ENCODE results near the gene RNF5. TPM values are rescaled to one million over a fixed set of nuclear protein-coding genes. Genes with fewer than 3 reads are reported as not detected.
"Not testable (repeated sequence)": the region's sequence is repeated elsewhere in the genome, so short reads cannot be mapped to it uniquely, and the experiment has no call there.

Gene RNF5
- total RNA-seq, 1 donor from 2014 or later = 94.6 TPM

DNA sequence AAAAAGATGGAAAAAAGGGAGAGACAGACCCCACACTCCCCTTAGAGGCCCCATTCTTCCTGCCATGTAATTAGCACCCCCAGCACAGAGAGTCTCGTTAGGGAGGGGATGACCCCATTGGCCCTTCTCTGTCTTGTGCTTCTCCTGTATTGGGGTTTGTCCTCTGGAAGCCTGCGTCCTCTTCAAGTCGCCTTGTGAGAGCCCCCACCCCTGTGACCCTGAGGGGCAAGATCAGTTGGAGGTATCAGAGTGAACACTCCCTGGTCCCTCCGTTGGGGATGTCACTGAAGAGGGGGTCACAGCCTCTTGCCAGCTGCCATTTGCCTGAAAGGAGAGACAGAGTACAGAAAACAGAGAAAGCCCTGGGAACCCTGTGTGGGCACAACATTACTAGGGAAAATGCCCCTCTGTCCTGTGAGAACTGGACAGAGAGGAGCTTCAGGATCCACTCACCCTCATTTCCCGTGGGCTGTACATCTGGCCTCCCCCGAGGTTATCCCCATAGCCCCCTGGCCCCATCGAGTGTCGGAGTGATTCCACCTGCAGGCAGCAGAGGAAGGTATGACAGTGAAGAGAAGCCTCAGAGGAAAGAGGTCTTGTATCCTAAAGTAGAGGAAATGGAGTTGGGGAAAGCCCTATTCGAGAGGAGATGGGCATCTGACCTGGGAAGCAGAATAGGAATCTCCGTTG lies 8.1 kb downstream of the RNF5 start:
- DNase-seq; ATAC-seq (ENCODE audit: poor library complexity); intact Hi-C loops (cut with DNase I): not testable (repeated sequence)

DNA sequence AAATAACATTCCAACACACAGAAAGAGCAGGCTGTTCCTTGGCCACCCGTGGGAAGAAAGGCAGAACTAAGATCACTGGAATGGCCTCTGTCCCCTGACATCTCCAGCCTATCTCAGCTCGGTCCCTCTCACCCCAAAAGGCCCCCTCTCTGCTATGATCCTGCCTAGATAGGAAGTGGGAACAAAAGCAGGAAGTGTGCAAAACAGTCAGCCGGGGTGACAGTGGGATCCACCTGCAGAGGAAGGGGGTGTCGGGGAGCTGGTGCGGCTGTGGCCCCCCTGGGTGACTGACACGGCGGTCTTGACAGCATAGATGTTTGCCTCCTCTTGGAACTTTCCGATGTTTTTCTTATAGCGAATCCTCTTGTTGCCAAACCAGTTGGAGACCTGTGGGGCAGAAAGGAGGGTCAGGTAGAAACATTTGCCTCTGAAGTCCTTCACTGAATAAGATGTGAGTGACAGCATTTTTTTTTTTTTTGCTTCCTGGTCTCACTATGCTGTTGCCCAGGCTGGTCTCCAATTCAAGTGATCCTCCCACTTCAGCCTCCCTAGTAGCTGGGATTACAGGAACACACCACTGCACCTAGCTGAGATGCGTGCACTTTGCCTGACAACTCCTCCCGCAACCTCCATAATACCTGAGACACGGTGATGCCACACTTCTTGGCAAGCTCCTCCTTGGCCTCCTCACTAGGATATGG lies 9.0 kb downstream of the RNF5 start:
- no peak for ATAC-seq (ENCODE audit: poor library complexity)
- no peak for DNase-seq
- intact Hi-C loops (cut with DNase I) = no loop called here

DNA sequence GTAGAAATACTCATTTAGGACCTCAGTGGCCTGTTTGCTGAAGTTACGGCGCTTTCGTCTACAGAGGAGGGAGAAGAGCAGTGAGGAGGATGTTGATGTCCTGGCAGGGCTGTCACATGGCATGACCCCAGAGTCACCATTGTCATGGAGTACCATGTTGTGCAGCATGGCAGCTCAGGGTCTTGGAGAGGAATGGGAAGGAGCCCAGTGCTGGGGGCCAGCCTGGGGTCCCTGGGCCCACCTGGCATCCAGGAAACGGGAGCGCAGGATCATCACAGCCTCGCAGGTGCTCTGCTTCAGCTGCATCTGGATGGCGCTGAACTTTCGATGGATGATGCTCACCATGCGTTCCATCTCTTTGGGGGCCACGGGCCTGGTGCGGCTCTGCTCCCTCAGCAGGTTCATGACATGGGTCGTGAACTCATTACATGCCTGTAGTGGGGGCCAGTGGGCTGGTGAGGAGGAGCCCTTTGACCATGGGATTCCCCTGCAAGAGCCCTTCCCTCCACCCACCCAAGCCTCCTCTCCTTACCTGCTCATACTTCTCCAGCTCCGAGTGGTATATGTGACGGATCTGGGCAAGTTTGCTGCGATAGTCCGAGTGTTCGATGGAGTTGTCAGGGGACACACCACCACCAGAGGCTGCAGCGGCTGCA lies 9.6 kb downstream of the RNF5 start:
- intact Hi-C loops (cut with DNase I); ATAC-seq (ENCODE audit: poor library complexity); DNase-seq: not testable (repeated sequence)

DNA sequence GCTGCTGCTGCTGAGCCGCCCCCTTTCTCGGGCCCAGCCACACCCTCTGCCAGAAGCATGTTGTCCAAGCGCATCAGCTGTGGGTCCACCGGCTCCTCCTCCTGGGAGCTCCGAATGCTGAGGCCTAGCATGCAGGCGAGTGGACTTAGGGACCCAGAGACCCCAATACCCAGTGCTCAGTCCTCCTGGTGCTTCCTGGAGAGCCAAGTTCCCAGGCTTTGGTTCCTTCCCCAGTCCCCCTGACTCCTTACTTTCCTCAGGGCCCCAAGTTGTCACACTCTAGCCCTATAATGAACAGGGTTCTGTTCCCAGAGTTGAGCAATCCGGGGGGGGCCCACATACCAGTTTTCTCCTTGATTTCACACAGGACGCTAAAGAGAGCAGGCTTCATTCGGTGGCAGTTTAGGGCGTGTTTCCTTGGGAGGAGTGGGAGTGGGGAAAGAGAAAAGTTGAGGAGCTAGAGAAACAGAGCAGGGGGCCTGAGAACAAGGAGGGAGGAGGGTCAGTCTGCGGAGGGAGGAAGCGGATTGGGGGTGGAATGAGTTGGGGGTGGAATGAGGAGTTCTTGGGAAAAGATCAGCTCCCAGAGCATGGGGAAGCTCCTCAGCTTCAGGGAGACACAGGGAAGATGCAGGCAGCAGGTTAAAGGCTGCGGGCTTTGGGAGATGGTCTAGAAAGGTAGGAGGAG lies 10.3 kb downstream of the RNF5 start:
- intact Hi-C loops (cut with DNase I) = no loop called here
- DNase-seq (no peak), ATAC-seq (ENCODE audit: poor library complexity) (no peak)

DNA sequence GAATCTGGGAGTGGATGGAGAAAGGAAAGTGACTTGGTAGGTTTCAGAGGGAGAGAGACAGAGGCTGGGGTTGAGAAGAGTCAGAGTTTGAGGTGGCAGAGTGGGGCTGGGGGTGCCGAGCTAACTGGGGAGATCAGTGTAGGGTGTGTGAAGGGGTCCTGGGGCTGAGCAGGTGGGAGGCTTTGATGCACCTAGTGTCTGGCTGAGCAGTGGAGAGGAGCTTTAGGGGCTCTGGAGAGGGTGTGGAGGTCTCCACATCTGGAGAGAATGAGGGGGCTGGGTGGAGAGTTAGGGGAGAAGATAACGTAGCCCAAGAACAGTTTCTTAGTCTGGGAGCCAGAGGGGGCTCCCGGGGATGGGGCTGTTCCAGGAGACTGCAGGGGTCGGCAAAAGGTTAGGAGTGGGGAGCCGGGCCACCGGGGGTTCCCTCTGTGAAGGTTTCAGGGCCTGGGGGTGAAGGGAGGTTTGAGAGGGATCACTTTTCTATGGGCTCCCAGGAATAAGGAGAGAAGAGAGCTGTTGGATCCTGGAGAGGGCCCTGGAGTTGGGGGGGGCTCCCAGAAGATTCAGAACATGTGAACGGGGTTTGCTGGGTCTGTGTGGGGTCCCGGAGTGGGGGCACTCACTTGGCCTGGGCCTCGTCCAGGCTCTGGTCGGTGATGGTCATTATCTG lies 11.0 kb downstream of the RNF5 start:
- intact Hi-C loops (cut with DNase I) = no loop called here
- DNase-seq = no peak
- peak; percentile 0 for ATAC-seq (ENCODE audit: poor library complexity)

DNA sequence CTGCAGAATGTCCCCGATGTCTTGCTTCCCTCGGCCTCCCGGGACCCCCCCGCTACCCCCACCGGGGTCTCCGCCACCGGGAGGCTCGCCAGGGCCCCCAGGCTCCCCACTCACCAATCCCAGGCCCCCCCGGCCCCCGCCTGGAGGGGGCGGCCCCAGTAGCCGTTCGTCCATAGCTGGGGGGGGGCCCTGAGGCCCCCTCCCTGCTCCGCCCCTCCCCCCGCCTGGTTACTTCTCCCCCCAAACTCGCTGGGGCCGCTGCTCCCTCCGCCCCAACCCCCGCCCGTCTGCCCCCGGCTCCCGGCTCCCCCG lies 11.5 kb downstream of the RNF5 start:
- intact Hi-C loops (cut with DNase I) = no loop called here

DNA sequence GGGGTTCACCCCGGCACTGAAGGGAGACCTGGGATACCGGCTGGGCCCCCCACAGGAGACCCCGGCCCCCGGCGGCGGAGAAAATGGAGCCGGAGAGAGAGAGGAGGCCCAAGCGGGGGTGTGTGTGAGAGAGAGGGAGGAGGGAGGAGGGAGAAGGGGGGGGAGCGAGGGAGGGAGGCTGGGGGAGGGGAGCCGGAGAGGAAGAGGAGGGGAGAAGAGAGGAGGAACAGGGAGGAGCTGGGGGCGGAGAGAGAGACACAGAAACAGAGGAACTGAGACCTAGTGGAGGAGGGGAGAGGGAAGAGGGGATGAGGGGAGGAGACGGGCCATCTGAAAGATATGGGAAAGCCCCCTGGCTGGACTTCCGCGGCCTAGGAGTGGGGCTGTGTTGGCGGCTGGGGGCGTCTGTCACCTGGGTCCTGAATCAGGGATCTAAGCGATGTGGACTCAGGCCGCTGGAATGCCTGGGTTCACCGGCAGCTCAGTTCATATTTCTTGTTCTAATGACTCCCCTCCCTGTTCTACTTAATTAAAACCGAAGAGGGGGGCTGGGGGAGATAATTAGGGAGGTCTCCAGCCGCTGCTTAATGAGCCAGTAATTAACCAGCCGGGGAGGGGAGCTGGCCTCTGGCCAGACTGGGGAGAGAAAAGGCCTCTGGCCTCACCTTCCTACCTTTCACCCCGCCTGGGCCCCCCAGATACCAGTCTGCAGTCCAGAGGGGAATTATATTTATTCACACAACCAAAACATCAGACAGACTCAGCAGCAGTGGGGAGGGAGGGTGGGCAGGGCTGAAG lies 12.0 kb downstream of the RNF5 start, which contains the start of gene PBX2:
PBX2 (minus strand) TSS at position 149 of the 798 bp plus-strand sequence. CDS start 287 bp downstream, outside the sequence.
- intact Hi-C loops (cut with DNase I) = no loop called here
- peak; percentile 76 for ATAC-seq (ENCODE audit: poor library complexity)
- peak; percentile 92 for DNase-seq

More for the DNA sequence above, 11.5 kb downstream of the RNF5 start:
- ATAC-seq (ENCODE audit: poor library complexity) (peak; percentile 3), DNase-seq (no peak)

DNA sequence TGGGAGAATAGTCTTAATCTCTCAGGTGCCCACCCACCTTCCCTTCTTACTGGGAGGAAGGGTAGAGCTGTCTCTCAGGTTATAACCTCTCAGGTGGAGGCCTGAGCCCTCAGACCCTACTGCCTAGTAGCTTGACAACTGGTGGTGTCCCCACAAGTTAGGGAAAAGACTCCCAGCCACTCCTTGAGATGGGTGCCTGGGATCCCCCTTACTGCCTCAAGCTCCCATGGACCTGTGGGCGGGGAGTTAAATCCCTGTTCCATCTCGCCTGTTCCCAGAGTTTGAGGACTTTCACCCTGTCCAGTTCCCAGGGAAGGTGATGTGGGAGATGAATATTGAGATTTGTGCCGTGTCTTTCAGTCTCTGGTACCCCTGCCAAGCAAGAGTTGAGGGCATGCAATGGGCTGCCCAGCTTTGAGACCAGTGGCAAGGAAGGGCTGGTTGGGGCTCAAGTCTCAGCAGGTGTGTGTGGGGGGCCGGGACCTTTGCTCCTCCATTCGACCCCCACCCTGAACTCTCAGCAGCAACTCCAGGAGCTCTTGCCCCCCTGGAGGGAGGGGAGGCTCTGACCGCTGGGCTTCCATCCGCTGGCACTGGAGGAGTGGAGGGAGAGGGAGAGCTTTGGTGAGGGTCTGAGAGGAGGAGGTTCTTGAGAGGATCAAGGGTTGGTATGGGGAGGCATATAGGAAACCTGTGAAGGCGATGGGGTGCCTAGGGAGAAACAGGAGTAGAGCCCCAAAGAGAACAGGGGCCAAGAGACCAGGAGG lies 12.9 kb downstream of the RNF5 start:
- intact Hi-C loops (cut with DNase I) = no loop called here
- DNase-seq (no peak), ATAC-seq (ENCODE audit: poor library complexity) (no peak)

DNA sequence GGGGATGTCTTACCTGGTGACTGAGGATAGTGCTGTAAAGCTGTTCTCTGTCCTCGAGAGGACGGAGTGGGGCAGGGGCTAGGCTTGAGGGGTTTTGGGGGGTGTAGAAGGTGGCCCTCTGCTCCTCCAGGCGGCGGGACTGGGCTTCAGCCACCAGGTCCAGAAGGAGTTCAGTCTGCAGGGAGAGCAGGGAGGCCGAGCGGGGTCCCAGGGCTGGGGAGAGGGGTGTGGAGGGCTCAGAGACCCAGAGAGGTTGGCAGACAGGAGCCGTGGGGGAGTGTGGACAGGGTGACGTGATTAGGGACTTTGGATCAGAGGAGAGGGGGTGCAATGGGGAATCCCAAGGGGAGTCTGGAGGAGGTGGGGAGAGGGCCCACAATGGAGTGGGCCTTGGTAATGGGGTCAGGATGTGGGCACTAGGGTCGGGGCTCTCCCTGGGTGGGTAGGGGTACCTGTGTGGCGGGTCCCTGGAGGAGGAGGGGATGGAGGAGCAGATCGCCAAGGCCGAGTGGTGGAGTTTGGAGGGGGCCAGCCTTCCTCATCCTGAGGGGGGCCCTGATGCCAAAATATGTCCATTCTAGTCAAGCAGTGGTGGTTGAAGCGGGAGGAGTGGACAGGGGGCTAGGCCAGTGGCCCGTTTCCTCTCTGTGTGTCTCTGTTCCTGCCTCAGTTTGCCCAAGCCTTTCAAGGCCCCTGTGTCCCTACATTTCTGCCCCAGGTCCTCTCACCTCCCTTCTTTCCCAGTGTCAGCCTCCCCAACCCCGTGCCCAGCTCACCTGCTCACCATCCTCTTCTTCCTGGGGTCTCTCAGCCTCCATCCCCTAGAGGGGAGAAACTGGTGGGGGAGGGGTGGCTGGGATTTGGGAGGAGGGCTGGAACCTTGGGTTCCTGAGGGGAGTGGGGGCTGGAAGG lies 13.7 kb downstream of the RNF5 start:
- intact Hi-C loops (cut with DNase I) = no loop called here
- DNase-seq = no peak
- ATAC-seq (ENCODE audit: poor library complexity) = no peak

DNA sequence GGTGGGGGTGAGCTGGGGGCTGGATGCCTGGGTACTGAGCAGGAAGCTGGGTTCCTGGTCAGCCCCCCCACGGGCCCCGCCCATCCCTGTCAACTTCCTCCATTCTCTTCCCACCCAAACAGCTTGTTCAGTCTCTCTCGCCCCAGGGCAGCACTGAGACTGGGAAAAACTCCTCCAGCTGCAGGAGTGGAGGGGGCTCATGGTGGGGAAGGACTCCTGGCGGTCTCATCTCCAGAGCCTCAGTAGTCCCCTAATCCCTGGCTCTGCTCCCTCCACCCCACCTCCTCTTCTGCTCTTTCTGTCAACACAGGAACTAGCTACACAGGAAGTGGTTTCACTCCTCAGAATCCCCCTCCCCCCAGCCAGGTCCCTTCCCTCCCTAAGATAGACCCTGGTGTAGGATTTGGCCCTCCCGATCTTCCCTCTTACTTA lies 14.4 kb downstream of the RNF5 start, which contains the start of gene GPSM3:
GPSM3 (minus strand) TSS at position 36 of the 432 bp plus-strand sequence. CDS start 130 bp downstream, outside the sequence.
- DNase-seq (peak; percentile 81), ATAC-seq (ENCODE audit: poor library complexity) (no peak)
- intact Hi-C loops (cut with DNase I) = no loop called here

DNA sequence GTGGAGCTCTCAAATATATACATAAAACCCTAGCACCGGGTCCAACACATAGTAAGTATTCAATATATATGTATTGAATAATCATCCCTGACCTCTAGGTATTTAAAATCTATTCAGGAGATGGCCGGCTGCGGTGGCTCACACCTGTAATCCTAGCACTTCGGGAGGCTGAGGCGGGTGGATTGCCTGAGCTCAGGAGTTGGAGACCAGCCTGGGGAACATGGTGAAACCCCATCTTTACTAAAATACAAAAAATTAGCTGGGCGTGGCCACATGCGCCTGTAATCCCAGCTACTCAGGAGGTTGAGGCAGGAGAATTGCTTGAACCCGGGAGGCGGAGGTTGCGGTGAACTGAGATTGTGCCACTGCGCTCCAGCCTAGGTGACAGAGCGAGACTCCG lies 14.9 kb downstream of the RNF5 start:
- intact Hi-C loops (cut with DNase I); DNase-seq; ATAC-seq (ENCODE audit: poor library complexity): not testable (repeated sequence)

DNA sequence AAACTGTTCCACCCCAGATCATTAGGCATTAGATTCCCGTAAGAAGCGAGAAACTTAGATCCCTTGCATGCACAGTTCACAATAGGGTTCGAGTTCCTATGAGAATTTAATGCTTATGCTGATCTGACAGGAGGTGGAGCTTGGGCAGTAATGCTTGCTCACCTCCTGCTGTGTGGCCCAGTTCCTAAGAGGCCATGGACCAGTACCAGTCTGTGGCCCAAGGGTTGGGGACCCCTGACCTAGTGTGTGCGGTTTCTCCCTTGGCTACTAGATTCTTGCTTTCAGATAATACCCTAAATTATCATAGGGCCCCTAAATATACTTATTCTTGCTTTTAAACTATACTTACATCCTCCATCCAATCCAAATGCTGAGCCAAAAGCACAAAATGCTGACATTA lies 16.2 kb downstream of the RNF5 start:
- DNase-seq = no peak
- ATAC-seq (ENCODE audit: poor library complexity) = no peak
- intact Hi-C loops (cut with DNase I) = no loop called here

DNA sequence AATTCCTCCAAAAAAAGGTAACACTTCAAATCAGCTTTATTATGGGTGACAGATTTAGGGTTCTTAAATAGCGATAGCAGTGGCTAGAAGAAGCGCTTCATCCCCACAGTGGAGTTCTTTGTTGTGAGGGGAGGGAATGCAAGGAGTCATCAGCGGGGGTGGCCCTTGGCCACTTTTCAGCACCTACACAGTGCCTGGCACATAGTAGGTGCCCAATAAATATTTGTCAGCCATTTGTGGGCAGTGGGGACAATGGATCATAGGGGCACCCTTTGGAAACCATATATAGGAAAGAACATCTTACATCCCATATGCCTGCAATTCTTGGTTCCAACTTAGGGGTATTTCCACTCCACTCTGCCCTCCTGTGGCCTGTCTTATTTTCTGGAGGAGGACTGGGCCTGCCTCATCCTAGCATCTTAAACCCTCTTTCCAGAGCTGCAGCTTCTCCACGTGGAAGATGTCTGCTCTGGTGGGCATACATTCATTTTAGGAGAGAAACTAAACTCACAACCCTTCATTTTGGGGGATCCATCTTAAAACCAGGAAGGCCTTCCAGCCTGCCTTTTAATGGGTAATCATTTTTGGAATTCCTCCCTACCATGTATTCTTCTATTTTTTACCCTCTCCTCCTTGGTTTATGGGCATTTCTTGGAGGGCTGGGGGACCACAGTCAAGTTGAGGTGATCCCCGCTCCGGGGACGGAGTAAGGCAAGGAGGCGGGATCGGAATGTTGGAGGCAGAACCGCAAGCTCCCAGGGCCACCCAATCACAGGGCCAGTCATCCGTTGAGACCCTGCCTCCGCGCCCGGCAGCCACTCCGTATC lies 16.8 kb downstream of the RNF5 start:
- ATAC-seq (ENCODE audit: poor library complexity) (no peak), DNase-seq (no peak)
- intact Hi-C loops (cut with DNase I) = no loop called here

DNA sequence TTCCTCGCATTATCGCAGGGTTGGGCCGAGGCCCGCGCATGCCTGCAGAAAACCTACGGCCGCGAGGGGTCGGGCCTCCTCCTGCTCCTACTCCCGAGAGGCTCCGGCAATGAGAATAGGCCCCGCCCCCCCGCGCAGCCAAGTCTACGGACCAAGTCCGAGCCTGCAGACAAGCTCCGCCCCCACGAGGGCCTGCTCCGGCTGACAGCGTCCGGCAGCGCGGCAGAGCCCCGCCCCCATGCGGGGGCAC lies 17.4 kb downstream of the RNF5 start:
- intact Hi-C loops (cut with DNase I) = no loop called here
- DNase-seq = peak; percentile 100
- peak; percentile 90 for ATAC-seq (ENCODE audit: poor library complexity)

DNA sequence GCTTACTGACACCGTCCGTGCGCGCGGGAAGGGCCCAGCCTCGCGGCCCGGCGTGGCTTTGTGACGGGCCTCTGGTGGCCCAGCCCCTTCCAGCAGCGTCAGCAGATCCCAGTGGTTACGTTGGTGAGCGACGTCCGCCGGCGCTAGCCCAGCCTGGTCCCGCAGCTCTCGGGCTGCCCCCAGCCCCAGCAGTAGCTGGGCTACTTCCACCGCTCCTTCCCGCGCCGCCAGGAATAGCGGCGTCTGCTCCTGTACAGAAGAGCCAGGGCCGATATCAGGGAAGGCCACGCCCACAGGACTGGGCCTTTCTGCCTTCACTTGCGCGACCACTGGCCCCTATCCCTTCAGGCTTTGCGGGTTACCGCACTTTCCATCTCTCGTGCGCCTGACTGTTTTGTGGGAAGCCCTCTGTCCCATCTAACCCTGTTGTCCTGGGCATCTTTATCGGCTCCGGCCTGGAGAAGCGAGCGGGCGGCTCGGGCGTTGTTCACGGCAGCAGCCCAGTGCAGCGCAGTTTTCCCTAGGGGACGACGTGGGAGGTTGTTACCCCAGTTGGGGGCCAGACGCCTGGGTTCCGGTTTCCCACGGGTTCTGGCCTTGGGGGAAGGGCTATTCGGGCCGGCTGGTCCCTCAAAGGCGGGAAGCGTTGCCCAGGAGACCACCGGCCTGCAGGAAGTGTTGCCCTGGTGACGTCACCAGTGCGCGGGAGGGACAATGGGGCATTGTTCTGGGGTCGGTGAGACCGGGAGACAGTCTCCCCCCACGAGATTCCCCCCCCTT lies 17.9 kb downstream of the RNF5 start:
- peak; percentile 95 for DNase-seq
- intact Hi-C loops (cut with DNase I) = no loop called here
- peak; percentile 53 for ATAC-seq (ENCODE audit: poor library complexity)
